DND-41 (cell line): Measurements from ENCODE around the gene SHB.

Experiments
- EZH2 ChIP-seq: IDR thresholded peaks from 3 replicates; pipeline ENCODE4 v1.6.1; 2012; ENCODE audit warnings: borderline replicate concordance, low read depth, mild to moderate bottlenecking, moderate library complexity, low read length, inconsistent platforms; ENCODE audit not compliant: severe bottlenecking
- TF ChIP-seq, protein P1 (sequence below): IDR thresholded peaks from 2 replicates; pipeline ENCODE4 v1.5.1; 2012; ENCODE audit warnings: borderline replicate concordance, low read length, moderate library complexity, mild to moderate bottlenecking; ENCODE audit not compliant: poor library complexity, severe bottlenecking; ENCODE audit errors: extremely low read depth

DNA sequence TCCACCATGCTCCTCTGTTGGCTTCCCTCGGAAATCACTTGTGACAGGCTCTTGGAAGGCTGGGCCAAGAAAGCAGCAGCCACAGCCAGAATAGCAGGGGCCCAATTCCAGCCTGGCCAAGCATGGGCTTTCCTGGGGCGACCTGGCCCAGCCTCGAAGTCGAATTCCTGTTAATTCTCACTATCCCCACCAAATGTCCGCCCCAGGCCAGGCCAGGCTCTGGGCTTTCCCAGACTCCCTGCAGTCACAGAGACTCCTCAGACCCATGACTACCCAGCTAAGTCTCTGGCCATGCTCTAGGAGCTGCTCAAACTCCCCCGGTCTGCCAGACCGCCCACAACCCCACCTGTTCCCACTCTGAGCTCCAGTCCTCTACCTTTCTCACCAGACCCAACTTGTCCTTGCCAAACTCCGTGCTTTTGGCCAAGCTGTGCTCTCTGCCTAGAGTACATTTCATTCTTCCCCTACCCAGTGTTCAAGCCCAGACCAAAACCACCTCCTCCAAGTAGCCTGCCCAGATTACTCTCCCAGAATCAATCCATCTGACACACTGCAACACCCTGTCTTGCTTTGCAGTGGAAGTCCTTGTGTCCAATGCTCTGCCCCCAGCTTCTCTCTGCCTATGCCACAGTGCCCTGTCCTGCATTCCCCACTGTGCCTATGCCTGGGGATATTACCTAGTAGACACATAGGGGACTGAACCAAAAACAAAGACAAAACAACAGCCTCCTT is 26.2 kb downstream of the SHB start:
- TF ChIP-seq, protein P1, sequence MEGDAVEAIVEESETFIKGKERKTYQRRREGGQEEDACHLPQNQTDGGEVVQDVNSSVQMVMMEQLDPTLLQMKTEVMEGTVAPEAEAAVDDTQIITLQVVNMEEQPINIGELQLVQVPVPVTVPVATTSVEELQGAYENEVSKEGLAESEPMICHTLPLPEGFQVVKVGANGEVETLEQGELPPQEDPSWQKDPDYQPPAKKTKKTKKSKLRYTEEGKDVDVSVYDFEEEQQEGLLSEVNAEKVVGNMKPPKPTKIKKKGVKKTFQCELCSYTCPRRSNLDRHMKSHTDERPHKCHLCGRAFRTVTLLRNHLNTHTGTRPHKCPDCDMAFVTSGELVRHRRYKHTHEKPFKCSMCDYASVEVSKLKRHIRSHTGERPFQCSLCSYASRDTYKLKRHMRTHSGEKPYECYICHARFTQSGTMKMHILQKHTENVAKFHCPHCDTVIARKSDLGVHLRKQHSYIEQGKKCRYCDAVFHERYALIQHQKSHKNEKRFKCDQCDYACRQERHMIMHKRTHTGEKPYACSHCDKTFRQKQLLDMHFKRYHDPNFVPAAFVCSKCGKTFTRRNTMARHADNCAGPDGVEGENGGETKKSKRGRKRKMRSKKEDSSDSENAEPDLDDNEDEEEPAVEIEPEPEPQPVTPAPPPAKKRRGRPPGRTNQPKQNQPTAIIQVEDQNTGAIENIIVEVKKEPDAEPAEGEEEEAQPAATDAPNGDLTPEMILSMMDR = no peak
- TF ChIP-seq EZH2 = no peak
